Measurements from ENCODE around the gene KRT78. TPM values are rescaled to one million over a fixed set of nuclear protein-coding genes. Genes with fewer than 3 reads are reported as not detected.

KRT78 gene
- total RNA-seq, 2 donors from 2014 or later = not detected

GRCh38 chr12:52790427-52791270, 58.1 kb downstream of the KRT78 start:
- H3K9me3 ChIP-seq (ENCODE audit: control insufficient read depth, low read length) = no peaks in the 10 kb centered on the region
- Mint-ChIP-seq H3K9me3 (no peaks in the 10 kb centered on the region), H3K36me3 (ENCODE audit: low read depth) (no peaks in the 10 kb centered on the region), H3K4me1 (no peaks in the 10 kb centered on the region), H3K27ac (no peak overlapping the region), H3K4me3 (peak overlapping the region; percentile 7), H3K27me3 (ENCODE audit: insufficient read depth) (peaks cover 30% of the 10 kb centered on the region)
- H3K27me3 ChIP-seq (ENCODE audit: control insufficient read depth, insufficient read depth, low read length, poor library complexity, severe bottlenecking) = no peaks in the 10 kb centered on the region
- H3K4me3 ChIP-seq (ENCODE audit: low read length) = no peak overlapping the region
- WGBS, 2 experiments (ENCODE audit: insufficient coverage in 1 of 2, insufficient read length in 1 of 2) = 89 to 92% methylated on average over 17 to 19 of the region's 19 CpGs
- no peak overlapping the region for H3K9ac ChIP-seq (ENCODE audit: extremely low read depth, low read length, poor library complexity, severe bottlenecking)
- no peaks in the 10 kb centered on the region for H3K36me3 ChIP-seq (ENCODE audit: control insufficient read depth, insufficient read depth, low read length)
- TF ChIP-seq, protein P1, sequence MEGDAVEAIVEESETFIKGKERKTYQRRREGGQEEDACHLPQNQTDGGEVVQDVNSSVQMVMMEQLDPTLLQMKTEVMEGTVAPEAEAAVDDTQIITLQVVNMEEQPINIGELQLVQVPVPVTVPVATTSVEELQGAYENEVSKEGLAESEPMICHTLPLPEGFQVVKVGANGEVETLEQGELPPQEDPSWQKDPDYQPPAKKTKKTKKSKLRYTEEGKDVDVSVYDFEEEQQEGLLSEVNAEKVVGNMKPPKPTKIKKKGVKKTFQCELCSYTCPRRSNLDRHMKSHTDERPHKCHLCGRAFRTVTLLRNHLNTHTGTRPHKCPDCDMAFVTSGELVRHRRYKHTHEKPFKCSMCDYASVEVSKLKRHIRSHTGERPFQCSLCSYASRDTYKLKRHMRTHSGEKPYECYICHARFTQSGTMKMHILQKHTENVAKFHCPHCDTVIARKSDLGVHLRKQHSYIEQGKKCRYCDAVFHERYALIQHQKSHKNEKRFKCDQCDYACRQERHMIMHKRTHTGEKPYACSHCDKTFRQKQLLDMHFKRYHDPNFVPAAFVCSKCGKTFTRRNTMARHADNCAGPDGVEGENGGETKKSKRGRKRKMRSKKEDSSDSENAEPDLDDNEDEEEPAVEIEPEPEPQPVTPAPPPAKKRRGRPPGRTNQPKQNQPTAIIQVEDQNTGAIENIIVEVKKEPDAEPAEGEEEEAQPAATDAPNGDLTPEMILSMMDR (conservative IDR thresholded peaks at IDR 0.05) = peak; percentile 13
- no peaks in the 10 kb centered on the region for H3K4me1 ChIP-seq (ENCODE audit: control insufficient read depth, insufficient read depth, low read length)
- H3K27ac ChIP-seq (ENCODE audit: low read depth, low read length) = no peak overlapping the region
- DNase-seq = no peak

DNA sequence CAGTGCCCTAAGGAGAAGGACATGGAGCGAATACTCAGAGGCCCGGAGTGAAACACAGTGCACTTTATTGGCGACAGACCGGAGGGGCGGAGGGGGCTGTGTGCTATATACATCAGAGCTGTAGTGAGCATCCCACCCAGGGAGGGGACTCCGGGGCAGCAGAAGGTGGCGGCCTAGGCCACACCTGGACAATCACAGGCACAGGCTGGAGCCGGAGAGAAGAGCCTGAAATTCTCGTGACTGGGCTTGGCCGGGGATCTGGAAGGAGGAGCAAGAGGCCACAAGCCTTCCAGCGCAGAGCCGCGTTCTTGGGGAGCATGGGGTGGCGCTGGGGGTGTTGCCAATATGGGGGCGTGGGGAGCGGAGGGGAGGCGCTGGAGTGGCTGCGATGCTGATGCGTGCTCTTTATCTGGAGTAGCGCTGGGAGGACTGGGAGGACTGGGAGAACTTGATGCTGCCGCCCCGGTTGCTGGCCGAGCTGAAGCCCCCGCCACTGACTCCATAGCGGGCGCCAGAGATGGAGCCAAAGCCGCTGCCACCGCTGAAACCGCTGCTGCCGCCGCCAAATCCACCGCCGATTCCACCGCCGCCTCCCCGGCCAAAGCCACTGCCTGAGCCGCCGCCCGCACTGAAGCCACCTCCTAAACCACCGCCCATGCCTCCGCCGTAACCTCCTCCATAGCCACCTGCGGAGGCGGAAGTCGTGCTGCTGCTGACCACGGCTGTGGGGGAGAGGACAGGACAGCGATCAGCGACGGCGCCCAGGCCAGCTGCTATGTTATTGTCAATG, 59.0 kb downstream of the KRT78 start:
- H3K36me3 ChIP-seq (ENCODE audit: control insufficient read depth, insufficient read depth, low read length) = no peaks in the 10 kb centered on the region
- no peaks in the 10 kb centered on the region for H3K27me3 ChIP-seq (ENCODE audit: control insufficient read depth, insufficient read depth, low read length, poor library complexity, severe bottlenecking)
- Mint-ChIP-seq H3K4me3 (peak overlapping the region; percentile 7), H3K9me3 (no peaks in the 10 kb centered on the region), H3K27ac (no peak overlapping the region), H3K36me3 (ENCODE audit: low read depth) (no peaks in the 10 kb centered on the region), H3K27me3 (ENCODE audit: insufficient read depth) (peaks cover 30% of the 10 kb centered on the region), H3K4me1 (no peaks in the 10 kb centered on the region)
- no peak overlapping the region for H3K9ac ChIP-seq (ENCODE audit: extremely low read depth, low read length, poor library complexity, severe bottlenecking)
- H3K4me1 ChIP-seq (ENCODE audit: control insufficient read depth, insufficient read depth, low read length) = no peaks in the 10 kb centered on the region
- no peaks in the 10 kb centered on the region for H3K9me3 ChIP-seq (ENCODE audit: control insufficient read depth, low read length)
- no peak overlapping the region for H3K4me3 ChIP-seq (ENCODE audit: low read length)
- no peak overlapping the region for H3K27ac ChIP-seq (ENCODE audit: low read depth, low read length)
- TF ChIP-seq, protein P1 (conservative IDR thresholded peaks at IDR 0.05) = no peak
- WGBS, 2 experiments (ENCODE audit: insufficient coverage in 1 of 2, insufficient read length in 1 of 2) = 91 to 94% methylated on average over 39 to 50 of the region's 50 CpGs
- DNase-seq = peak; percentile 85

DNA sequence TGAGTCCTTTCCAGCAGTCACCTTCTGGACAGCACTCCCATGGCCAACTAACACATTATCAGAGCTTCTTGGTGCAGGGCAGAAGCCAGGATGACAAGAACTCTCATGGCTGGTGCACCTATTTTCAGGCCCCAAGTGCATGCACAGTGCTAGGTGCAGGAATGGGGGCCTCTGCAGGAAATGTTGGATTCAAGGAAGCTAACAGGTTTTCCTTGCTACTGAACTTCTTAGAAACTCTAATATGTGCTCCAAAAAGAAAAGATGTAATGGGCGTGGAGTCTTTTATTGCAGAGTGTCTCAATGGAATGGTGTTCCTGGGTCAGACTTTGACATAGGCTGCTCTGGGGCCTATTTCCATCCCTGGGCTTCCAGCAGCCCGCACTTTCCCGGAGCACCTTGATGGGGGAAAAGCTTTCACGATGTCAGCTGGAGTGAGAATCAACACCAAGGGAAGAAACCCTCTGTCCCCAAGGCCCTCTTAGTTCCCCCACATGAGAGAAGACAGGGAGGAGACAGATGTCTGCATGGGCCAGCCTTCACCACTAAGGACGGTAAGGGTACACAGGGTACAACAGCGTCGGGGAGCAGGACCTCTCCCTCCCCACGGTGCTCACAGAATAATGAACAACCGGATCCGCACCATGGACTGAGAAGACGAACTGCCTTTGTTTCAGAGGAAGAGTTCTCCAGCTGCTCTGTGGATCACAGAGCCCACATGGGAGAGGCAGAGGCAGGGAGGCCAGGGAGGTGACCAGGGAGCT, 59.7 kb downstream of the KRT78 start:
- Mint-ChIP-seq H3K9me3 (no peaks in the 10 kb centered on the region), H3K4me3 (no peak overlapping the region), H3K36me3 (ENCODE audit: low read depth) (no peaks in the 10 kb centered on the region), H3K27ac (no peak overlapping the region), H3K4me1 (no peaks in the 10 kb centered on the region), H3K27me3 (ENCODE audit: insufficient read depth) (peaks cover 27% of the 10 kb centered on the region)
- Histone ChIP-seq H3K4me1 (ENCODE audit: control insufficient read depth, insufficient read depth, low read length) (no peaks in the 10 kb centered on the region), H3K27me3 (ENCODE audit: control insufficient read depth, insufficient read depth, low read length, poor library complexity, severe bottlenecking) (no peaks in the 10 kb centered on the region), H3K9me3 (ENCODE audit: control insufficient read depth, low read length) (no peaks in the 10 kb centered on the region), H3K9ac (ENCODE audit: extremely low read depth, low read length, poor library complexity, severe bottlenecking) (no peak overlapping the region), H3K4me3 (ENCODE audit: low read length) (no peak overlapping the region), H3K36me3 (ENCODE audit: control insufficient read depth, insufficient read depth, low read length) (no peaks in the 10 kb centered on the region), H3K27ac (ENCODE audit: low read depth, low read length) (no peak overlapping the region)
- 87 to 91% methylated on average over 8 to 11 of the region's 11 CpGs for WGBS, 2 experiments (ENCODE audit: insufficient coverage in 1 of 2, insufficient read length in 1 of 2)
- DNase-seq = no peak
- TF ChIP-seq, protein P1 (conservative IDR thresholded peaks at IDR 0.05) = no peak

Data from endodermal cell (in vitro differentiated cells).